GM12801 (cell line): ENCODE data around the gene C21orf58.

Experiments used
- TF ChIP-seq, protein P1 (sequence below): IDR thresholded peaks from one replicate; pipeline ENCODE4 v1.5.1; 2011; ENCODE audit warnings: control low read depth; ENCODE audit not compliant: insufficient read length; ENCODE audit errors: extremely low read depth

The C21orf58 gene

DNA sequence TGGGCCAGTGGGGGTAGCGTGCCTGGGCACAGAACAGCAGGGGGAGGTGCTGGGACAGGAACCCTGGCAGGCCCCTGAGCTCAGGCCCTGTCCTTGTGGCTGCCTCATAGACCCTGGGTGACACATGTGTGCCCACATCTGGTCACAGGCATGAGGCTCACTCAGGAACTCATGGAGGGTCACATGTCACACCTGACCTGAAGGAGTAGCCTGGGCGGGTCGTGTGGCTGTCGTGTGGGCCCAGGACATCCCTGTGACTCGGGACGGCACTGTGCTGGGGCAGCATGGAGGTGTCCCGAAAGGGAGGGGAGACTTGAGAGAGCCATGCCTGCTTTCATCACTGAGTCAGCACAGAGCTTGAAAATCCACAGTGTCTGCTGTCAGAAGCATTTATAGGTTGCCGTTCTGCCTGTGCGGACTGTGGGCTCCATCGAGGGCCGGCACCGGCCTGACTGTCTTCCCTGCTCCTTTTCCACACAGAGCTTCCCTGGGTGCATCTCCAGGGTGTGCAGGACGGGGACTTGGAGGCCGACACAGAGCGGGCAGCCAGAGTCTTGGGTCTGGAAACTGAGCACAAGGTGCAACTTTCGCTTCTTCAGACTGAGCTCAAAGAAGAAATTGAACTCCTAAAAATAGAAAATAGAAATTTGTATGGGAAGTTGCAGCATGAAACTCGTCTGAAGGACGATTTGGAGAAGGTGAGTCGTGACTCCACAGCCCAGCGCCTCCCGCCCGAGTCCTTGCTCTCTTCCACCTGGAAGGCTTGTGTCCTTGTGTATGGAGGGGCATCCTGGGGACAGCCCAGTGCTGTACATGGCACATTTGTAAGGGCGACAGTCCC is 33.0 kb upstream of the C21orf58 start:
- TF ChIP-seq, protein P1, sequence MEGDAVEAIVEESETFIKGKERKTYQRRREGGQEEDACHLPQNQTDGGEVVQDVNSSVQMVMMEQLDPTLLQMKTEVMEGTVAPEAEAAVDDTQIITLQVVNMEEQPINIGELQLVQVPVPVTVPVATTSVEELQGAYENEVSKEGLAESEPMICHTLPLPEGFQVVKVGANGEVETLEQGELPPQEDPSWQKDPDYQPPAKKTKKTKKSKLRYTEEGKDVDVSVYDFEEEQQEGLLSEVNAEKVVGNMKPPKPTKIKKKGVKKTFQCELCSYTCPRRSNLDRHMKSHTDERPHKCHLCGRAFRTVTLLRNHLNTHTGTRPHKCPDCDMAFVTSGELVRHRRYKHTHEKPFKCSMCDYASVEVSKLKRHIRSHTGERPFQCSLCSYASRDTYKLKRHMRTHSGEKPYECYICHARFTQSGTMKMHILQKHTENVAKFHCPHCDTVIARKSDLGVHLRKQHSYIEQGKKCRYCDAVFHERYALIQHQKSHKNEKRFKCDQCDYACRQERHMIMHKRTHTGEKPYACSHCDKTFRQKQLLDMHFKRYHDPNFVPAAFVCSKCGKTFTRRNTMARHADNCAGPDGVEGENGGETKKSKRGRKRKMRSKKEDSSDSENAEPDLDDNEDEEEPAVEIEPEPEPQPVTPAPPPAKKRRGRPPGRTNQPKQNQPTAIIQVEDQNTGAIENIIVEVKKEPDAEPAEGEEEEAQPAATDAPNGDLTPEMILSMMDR, result no peak

DNA sequence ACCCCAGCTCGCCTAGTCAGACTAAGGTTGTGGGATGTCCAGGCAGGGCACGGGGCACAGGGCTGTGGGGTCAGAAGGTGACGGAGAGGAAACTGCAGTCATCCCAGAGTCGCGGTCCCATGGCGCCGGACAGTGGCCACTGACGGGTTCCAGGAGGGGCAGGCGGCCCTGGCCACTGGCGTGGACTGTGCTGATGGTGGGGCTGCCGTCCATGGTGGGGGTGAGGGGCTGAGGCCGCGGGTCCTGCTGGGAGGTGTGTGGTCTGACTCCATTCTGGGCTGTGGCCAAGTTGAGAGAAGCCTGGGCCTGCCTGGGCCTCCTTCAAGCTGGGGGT is 32.3 kb upstream of the C21orf58 start:
- TF ChIP-seq, protein P1, result no peak

DNA sequence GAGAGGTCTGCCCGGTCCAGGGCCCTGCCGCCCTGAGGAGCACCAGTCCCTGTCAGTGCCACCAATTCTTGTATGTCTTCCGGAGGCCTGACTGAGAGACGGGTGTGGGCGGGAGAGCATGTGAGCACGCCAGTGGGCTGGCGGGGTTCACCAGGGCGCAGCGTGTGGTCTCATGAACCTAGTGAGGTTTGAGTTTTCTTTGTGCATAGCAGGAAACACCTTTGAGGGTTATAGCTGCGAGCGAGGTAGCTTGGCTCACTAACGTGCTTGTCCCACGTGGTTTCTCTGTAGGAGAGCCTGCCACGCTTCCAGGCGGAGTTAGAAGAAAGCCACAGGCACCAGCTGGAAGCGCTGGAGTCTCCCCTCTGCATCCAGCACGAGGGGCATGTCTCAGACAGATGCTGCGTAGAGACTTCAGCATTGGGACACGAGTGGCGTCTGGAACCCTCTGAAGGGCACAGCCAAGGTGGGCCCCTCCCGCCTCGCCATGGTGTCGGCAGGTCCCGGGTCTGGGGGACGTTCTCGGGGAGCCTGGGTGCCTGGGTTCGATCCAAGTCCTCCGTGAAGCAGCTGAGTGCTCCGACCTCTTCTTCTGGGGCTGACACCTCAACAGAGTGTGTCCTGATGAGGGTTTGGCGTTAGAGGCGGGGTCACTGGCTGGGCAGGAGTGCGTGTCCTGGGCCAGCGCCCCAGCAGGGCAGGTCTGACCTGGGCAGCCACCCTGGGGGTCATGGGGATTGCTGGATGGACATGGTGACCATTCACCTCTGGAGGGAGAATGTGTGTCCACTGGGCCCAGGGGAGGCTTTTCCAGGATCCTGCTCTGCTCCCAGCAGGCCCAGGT is 31.7 kb upstream of the C21orf58 start:
- TF ChIP-seq, protein P1, result no peak

DNA sequence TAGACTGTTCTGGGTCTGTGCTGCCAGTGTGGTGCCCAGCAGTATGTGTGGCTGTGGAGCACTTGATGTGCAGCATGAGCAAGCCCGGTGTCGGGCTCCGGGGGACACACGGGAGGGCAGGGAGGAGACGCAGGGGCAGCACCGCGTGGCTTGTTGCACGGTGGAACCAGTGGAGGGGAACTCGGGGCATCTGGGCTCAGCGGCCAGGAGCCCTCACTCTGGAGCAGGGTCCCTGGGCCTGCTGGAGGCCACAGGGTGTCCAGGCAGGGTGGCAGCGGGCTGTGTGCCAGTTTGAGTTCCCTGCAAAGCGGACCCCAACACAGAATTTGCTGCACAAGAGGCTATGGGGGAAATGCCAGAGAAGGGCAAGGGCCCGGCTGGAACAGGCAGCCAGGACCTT is 30.8 kb upstream of the C21orf58 start:
- TF ChIP-seq, protein P1, result no peak

DNA sequence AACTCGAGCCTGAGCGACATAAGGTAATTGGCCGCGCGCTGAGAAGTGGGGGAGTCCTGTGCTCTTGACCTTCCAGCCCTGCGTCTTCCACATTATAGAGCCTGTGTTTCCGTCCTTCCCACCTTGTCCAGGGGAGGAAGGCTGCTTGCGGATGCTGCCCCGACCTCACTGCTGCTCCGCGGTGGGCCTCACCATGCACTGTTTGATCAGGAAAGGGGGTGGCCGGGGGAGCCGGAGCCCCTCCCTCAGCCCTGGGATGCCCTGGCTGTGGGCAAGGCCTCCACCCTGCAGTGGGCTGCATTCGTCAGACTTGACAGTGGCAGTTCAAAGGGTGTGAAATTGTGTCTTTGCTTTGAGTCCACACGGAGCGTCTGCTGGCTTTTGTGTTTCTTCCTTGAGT is 30.4 kb upstream of the C21orf58 start:
- TF ChIP-seq, protein P1, result no peak

DNA sequence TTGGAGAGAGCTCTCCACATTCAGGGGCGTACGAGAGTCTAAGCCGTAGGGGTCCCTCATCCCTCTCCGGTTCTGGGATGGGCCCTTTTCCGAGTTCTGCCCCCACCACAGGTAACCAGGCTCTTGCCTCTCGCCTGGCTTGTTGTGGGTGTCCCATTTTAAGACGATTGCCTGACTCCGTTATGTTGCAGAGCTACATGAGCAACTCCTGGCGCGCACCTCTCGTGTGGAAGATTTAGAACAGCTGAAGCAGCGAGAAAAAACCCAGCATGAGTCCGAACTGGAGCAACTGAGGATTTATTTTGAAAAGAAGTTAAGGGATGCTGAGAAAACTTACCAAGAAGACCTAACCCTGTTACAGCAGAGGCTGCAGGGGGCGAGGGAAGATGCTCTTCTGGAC is 29.2 kb upstream of the C21orf58 start:
- TF ChIP-seq, protein P1, result no peak

DNA sequence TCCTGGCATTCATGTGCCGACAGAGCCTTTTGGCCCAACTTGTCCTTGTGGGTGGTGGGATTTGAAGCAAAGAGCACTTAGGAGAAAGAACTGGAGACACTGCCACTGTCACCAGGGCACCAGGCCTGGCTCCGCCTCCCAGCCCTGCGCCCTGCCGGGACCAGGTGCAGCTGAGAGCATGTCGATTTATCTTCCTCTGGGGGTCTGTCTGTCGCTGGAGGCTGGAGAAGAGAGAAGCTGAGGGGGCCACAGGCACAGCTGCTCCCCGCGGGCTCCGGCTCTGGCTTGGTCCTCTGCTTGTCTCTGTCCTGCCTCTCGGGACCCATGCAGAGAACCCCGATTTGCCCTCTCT is 28.5 kb upstream of the C21orf58 start:
- TF ChIP-seq, protein P1, result no peak
